AG09319 (cell line): ENCODE results near the gene KCND2.

Source experiments
- DNase-seq: peaks from one replicate; pipeline ENCODE4 v3.0.0-alpha.2; 2010; ENCODE audit warnings: low read depth; ENCODE audit errors: extremely low read depth
- TF ChIP-seq, protein P1 (sequence below): IDR thresholded peaks from 2 replicates; pipeline ENCODE4 v1.5.1; 2011; ENCODE audit warnings: low read depth, mild to moderate bottlenecking, inconsistent platforms, low read length, moderate library complexity

KCND2 gene

DNA sequence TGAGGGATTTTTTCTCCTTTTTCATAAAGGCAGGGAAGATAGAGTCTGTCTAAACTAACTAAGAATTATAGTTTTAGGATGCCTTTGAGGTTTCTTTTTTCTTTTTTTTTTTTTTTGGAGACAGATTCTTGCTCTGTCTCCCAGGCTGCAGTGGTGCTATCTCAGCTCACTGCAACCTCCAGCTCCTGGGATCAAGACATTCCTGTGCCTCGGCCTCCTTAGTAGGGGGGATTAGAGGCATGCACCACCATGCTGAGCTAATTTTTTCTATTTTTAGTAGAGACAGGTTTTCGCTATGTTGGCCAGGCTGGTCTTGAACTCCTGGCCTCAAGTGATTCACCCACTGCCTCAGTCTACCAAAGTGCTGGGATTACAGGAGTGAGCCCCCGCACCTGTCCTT is 239.7 kb downstream of the KCND2 start:
- TF ChIP-seq, protein P1, sequence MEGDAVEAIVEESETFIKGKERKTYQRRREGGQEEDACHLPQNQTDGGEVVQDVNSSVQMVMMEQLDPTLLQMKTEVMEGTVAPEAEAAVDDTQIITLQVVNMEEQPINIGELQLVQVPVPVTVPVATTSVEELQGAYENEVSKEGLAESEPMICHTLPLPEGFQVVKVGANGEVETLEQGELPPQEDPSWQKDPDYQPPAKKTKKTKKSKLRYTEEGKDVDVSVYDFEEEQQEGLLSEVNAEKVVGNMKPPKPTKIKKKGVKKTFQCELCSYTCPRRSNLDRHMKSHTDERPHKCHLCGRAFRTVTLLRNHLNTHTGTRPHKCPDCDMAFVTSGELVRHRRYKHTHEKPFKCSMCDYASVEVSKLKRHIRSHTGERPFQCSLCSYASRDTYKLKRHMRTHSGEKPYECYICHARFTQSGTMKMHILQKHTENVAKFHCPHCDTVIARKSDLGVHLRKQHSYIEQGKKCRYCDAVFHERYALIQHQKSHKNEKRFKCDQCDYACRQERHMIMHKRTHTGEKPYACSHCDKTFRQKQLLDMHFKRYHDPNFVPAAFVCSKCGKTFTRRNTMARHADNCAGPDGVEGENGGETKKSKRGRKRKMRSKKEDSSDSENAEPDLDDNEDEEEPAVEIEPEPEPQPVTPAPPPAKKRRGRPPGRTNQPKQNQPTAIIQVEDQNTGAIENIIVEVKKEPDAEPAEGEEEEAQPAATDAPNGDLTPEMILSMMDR, result no peak
- no peak for DNase-seq

GRCh38 chr7:120519224-120519623 is 246.2 kb downstream of the KCND2 start:
- DNase-seq, result no peak
- TF ChIP-seq, protein P1, result no peak

- DNase-seq, result no peak
- TF ChIP-seq, protein P1, result no peak
These were observed 249.1 kb downstream of the KCND2 start for GRCh38 chr7:120521761-120522737.

DNA sequence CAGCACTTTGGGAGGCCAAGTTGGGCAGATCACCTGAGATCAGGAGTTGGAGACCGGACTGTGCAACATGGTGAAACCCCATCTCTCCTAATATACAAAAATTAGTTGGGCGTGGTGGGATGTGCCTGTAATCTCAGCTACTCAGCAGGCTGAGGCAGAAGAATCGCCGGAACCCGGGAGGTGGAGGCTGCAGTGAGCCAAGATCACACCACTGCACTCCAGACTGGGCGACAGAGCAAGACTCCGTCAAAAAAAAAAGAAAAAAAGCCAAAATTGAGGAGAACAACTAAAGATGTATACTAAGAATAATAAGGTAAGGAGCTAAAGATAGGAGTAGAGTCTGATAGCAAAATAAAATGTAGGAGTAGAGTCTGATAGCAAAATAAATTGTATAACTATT is 251.0 kb downstream of the KCND2 start:
- DNase-seq, result no peak
- TF ChIP-seq, protein P1, result no peak

- DNase-seq, result no peak
- TF ChIP-seq, protein P1, result no peak
These were observed 254.0 kb downstream of the KCND2 start for GRCh38 chr7:120526902-120527509.

DNA sequence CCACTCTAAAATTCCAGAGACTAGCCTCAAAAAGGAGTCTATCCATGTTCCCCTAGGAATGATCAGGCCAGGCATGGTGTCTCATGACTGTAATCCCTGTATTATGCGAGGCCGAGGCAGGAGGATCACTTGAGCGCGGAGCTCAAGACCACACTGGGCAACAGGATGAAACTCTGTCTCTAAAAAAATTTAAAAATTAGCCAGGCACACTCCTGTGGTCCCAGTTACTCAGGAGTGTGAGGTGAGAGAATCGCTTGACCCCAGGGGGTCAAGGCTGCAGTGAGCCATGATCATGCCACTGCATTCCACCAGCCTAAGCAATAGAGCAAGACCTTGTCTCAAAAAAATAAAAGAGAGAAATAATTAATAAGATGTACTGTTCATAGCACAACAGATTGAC is 256.8 kb downstream of the KCND2 start:
- TF ChIP-seq, protein P1, result no peak

GRCh38 chr7:120538335-120538734 is 265.4 kb downstream of the KCND2 start:
- no peak for DNase-seq
- TF ChIP-seq, protein P1, result no peak

More for the DNA sequence above, 256.8 kb downstream of the KCND2 start:
- no peak for DNase-seq
